Panc1 (cell line): ENCODE results near the gene EFCAB8. TPM values are rescaled to one million over a fixed set of nuclear protein-coding genes. Genes with fewer than 3 reads are reported as not detected.

Experiments used
- ATAC-seq: fragments of 200-7000 bp; cut with Tn5 transposase; 2 replicates; pipeline ENCODE4 v1.9.1; 2020; ENCODE audit warnings: mild to moderate bottlenecking, moderate library complexity
- BruUV-seq: library from RNA; stranded (reverse); fragments of 400-500 nt; replicated peaks from 2 replicates; lab custom pipeline; 2021; lab: Mats Ljungman, UMichigan
- CTCF ChIA-PET: fragments of 300-600 bp; sonication (Branson Sonifier 250); formaldehyde crosslinking; loops from one replicate; lab custom pipeline; 2022; ENCODE audit warnings: antibody characterized with exemption; lab: Charles Lee
- POLR2A ChIA-PET: fragments of 300-600 bp; sonication (Branson Sonifier 250); formaldehyde crosslinking; loops from one replicate; lab custom pipeline; 2022; ENCODE audit warnings: antibody characterized with exemption; lab: Charles Lee
- DNase-seq: peaks from one replicate; pipeline ENCODE4 v3.0.0-alpha.2; 2010; ENCODE audit warnings: low read depth, low spot score
- H3K27ac ChIP-seq: 2 replicates; pipeline ENCODE4 v1.5.1; 2011; ENCODE audit warnings: mild to moderate bottlenecking, low read length, inconsistent platforms
- H3K27me3 ChIP-seq: fragments of 200-500 bp; sonication (Bioruptor generic); 2 replicates; pipeline ENCODE4 v1.6.0; 2014; ENCODE audit warnings: low read length, inconsistent platforms; ENCODE audit not compliant: control insufficient read depth, insufficient read depth
- H3K36me3 ChIP-seq: fragments of 200-500 bp; sonication (Bioruptor generic); 2 replicates; pipeline ENCODE4 v1.5.1; 2014; ENCODE audit warnings: inconsistent platforms, mild to moderate bottlenecking, low read length, moderate library complexity; ENCODE audit not compliant: control insufficient read depth, insufficient read depth
- H3K4me1 ChIP-seq: 2 replicates; pipeline ENCODE4 v1.5.1; 2011; ENCODE audit warnings: inconsistent platforms, mild to moderate bottlenecking, low read length, moderate library complexity; ENCODE audit not compliant: control insufficient read depth, insufficient read depth
- H3K4me3 ChIP-seq, 2 experiments: 2 replicates each; pipeline ENCODE4 v1.5.1; 2011 to 2012; ENCODE audit warnings: low read depth in 2 of 2, low read length in 2 of 2, mild to moderate bottlenecking in 2 of 2, inconsistent platforms in 1 of 2, moderate library complexity in 1 of 2
- H3K9me3 ChIP-seq: fragments of 200-500 bp; sonication (Bioruptor generic); 2 replicates; pipeline ENCODE4 v1.5.1; 2014; ENCODE audit warnings: low read depth, mild to moderate bottlenecking, inconsistent platforms, low read length, moderate library complexity; ENCODE audit not compliant: control insufficient read depth, insufficient read depth
- POLR2AphosphoS5 ChIP-seq: IDR thresholded peaks from 2 replicates; pipeline ENCODE4 v1.6.1; 2012; ENCODE audit warnings: mild to moderate bottlenecking, low read depth, low read length, moderate library complexity
- REST ChIP-seq, 2 experiments: IDR thresholded peaks; 2 replicates each; pipeline ENCODE4 v1.6.1; 2011 to 2012; ENCODE audit warnings: low read depth in 2 of 2, control low read depth in 1 of 2, low read length in 1 of 2, mild to moderate bottlenecking in 1 of 2, moderate library complexity in 1 of 2; ENCODE audit not compliant: insufficient read depth in 1 of 2
- SIN3A ChIP-seq: IDR thresholded peaks from 2 replicates; pipeline ENCODE4 v1.6.1; 2012; ENCODE audit warnings: low read depth, mild to moderate bottlenecking, low read length, moderate library complexity, borderline replicate concordance; ENCODE audit not compliant: insufficient read depth
- TCF7L2 ChIP-seq: IDR thresholded peaks from 2 replicates; pipeline ENCODE4 v1.6.1; 2011; ENCODE audit warnings: mild to moderate bottlenecking, low read depth, low read length, inconsistent platforms
- in situ Hi-C: cut with HindIII; loops from 2 replicates; pipeline ENCODE4 v1.10.0; 2016; ENCODE audit warnings: low sequenced_read_pairs, low pct_unique_long_range_greater_than_20kb
- intact Hi-C: fragments of 100-400 bp; cut with micrococcal nuclease; formaldehyde crosslinking; loops from one replicate; pipeline ENCODE4 v1.10.0; 2022; ENCODE audit not compliant: unreplicated experiment
- total RNA-seq: library from RNA; stranded (reverse); gene quantifications from one replicate; pipeline ENCODE4 v1.2.1, GENCODE V29; 2021; ENCODE audit not compliant: unreplicated experiment
- TF ChIP-seq, protein P1 (sequence below): fragments of 450-650 bp; IDR thresholded peaks from 2 replicates; pipeline ENCODE4 v1.5.1; 2017; ENCODE audit warnings: mild to moderate bottlenecking

The EFCAB8 gene
- total RNA-seq, 1 experiment from 2014 or later: 1.1 TPM

GRCh38 chr20:32993496-32994050 is 134.8 kb downstream of the EFCAB8 start:
- H3K9me3 ChIP-seq: peaks cover 4% of the 10 kb centered on the region; the same call in 1 of the 2 replicates
- POLR2A ChIA-PET: no interaction called here
- CTCF ChIA-PET: no interaction called here
- H3K4me1 ChIP-seq: no peaks in the 10 kb centered on the region
- peaks cover 3% of the 10 kb centered on the region; the same call in 1 of the 2 replicates for H3K27me3 ChIP-seq
- intact Hi-C loops (no loop called here), in situ Hi-C loops (no loop called here)
- H3K27ac ChIP-seq: no peak overlapping the region
- ATAC-seq (no peak), DNase-seq (no peak)
- H3K4me3 ChIP-seq: no peak overlapping the region
- no peak for TF ChIP-seq TCF7L2
- TF ChIP-seq POLR2AphosphoS5: no peak
- TF ChIP-seq, protein P1, sequence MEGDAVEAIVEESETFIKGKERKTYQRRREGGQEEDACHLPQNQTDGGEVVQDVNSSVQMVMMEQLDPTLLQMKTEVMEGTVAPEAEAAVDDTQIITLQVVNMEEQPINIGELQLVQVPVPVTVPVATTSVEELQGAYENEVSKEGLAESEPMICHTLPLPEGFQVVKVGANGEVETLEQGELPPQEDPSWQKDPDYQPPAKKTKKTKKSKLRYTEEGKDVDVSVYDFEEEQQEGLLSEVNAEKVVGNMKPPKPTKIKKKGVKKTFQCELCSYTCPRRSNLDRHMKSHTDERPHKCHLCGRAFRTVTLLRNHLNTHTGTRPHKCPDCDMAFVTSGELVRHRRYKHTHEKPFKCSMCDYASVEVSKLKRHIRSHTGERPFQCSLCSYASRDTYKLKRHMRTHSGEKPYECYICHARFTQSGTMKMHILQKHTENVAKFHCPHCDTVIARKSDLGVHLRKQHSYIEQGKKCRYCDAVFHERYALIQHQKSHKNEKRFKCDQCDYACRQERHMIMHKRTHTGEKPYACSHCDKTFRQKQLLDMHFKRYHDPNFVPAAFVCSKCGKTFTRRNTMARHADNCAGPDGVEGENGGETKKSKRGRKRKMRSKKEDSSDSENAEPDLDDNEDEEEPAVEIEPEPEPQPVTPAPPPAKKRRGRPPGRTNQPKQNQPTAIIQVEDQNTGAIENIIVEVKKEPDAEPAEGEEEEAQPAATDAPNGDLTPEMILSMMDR: no peak
- no peak for TF ChIP-seq SIN3A
- no peak for TF ChIP-seq REST (IDR thresholded peaks at IDR 0.05; ENCODE audit: insufficient read depth in 1 of 2, low read depth in 2 of 2, low read length in 1 of 2)
- BruUV-seq: no TSS peak
- no peaks in the 10 kb centered on the region for H3K36me3 ChIP-seq

DNA sequence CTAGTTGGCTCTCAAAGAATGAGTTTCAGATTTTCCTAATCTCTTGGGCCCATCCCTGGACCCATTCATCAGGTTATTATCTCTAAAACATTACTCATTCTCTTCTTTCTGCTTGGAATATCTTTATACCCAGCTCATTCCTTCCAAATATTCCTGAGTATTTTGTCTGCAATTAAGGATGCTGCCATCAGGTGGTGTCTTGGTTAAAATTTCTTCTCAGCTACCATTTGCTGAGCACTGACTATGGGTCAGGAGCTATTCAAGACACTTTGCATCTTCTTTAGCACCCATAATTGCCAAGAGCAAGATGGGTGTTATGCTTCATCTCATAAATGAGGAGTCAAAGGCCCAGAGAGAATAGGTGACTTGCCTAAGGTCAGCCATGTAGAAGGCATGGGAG is 137.1 kb downstream of the EFCAB8 start:
- no peaks in the 10 kb centered on the region for H3K4me1 ChIP-seq
- TF ChIP-seq, protein P1: peak; percentile 30; the same call in 1 of the 2 replicates
- TF ChIP-seq TCF7L2: no peak
- ChIA-PET CTCF (interaction anchor here (1.4 kb wide), 1 partner anchor 100 kb away, joined by 4 read pairs; no protein-coding TSS in a partner anchor), POLR2A (no interaction called here)
- DNase-seq (no peak), ATAC-seq (no peak)
- BruUV-seq: no TSS peak
- H3K9me3 ChIP-seq: peaks cover 4% of the 10 kb centered on the region; the same call in 1 of the 2 replicates
- H3K27ac ChIP-seq: no peak overlapping the region
- H3K36me3 ChIP-seq: no peaks in the 10 kb centered on the region
- in situ Hi-C loops (no loop called here), intact Hi-C loops (no loop called here)
- peaks cover 3% of the 10 kb centered on the region; the same call in 1 of the 2 replicates for H3K27me3 ChIP-seq
- H3K4me3 ChIP-seq: no peak overlapping the region
